ENCODE results near the gene FAF1. TPM values are rescaled to one million over a fixed set of nuclear protein-coding genes. Genes with fewer than 3 reads are reported as not detected.

Gene FAF1
- total and polyA plus RNA-seq, 9 of the 15 experiments (the other 6 are each of a cell fraction or from before 2014, with no cell fraction given): 48.7 to 225 (median 118) TPM

DNA sequence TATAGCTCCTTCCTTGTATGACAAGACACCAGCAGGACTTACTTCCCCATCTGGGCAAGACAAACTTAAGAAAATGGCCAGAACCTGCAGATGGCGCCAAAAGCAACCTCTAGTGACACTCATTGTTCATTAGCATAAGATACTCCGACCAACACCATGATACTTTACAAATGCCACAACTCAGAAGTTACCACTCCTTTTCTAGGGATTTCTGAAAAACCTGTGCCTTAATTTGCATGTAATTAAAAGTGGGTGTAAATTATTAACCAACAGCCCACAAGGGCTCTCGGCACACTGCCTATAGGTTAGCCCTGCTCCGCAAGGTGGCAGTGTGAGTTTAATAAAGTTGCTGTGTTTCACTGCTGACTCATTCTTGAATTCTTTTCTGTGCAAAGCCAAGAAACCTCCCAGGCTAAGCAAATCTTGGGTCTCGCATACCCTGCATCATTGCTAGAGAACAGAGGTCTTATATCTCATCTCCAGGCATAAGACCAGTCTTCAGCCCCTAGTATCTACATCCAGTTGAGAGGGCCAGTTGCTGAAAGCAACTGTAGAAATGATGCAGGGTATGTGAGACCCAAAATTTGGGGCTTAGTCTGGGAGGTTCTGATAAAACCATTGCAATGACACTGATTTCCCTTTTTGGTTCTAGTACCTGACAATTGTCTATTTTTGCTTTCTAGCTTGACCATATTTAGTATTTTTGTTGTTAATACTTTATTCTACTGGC is 86.4 kb downstream of the FAF1 start (continued):
- TF ChIP-seq, protein P1, sequence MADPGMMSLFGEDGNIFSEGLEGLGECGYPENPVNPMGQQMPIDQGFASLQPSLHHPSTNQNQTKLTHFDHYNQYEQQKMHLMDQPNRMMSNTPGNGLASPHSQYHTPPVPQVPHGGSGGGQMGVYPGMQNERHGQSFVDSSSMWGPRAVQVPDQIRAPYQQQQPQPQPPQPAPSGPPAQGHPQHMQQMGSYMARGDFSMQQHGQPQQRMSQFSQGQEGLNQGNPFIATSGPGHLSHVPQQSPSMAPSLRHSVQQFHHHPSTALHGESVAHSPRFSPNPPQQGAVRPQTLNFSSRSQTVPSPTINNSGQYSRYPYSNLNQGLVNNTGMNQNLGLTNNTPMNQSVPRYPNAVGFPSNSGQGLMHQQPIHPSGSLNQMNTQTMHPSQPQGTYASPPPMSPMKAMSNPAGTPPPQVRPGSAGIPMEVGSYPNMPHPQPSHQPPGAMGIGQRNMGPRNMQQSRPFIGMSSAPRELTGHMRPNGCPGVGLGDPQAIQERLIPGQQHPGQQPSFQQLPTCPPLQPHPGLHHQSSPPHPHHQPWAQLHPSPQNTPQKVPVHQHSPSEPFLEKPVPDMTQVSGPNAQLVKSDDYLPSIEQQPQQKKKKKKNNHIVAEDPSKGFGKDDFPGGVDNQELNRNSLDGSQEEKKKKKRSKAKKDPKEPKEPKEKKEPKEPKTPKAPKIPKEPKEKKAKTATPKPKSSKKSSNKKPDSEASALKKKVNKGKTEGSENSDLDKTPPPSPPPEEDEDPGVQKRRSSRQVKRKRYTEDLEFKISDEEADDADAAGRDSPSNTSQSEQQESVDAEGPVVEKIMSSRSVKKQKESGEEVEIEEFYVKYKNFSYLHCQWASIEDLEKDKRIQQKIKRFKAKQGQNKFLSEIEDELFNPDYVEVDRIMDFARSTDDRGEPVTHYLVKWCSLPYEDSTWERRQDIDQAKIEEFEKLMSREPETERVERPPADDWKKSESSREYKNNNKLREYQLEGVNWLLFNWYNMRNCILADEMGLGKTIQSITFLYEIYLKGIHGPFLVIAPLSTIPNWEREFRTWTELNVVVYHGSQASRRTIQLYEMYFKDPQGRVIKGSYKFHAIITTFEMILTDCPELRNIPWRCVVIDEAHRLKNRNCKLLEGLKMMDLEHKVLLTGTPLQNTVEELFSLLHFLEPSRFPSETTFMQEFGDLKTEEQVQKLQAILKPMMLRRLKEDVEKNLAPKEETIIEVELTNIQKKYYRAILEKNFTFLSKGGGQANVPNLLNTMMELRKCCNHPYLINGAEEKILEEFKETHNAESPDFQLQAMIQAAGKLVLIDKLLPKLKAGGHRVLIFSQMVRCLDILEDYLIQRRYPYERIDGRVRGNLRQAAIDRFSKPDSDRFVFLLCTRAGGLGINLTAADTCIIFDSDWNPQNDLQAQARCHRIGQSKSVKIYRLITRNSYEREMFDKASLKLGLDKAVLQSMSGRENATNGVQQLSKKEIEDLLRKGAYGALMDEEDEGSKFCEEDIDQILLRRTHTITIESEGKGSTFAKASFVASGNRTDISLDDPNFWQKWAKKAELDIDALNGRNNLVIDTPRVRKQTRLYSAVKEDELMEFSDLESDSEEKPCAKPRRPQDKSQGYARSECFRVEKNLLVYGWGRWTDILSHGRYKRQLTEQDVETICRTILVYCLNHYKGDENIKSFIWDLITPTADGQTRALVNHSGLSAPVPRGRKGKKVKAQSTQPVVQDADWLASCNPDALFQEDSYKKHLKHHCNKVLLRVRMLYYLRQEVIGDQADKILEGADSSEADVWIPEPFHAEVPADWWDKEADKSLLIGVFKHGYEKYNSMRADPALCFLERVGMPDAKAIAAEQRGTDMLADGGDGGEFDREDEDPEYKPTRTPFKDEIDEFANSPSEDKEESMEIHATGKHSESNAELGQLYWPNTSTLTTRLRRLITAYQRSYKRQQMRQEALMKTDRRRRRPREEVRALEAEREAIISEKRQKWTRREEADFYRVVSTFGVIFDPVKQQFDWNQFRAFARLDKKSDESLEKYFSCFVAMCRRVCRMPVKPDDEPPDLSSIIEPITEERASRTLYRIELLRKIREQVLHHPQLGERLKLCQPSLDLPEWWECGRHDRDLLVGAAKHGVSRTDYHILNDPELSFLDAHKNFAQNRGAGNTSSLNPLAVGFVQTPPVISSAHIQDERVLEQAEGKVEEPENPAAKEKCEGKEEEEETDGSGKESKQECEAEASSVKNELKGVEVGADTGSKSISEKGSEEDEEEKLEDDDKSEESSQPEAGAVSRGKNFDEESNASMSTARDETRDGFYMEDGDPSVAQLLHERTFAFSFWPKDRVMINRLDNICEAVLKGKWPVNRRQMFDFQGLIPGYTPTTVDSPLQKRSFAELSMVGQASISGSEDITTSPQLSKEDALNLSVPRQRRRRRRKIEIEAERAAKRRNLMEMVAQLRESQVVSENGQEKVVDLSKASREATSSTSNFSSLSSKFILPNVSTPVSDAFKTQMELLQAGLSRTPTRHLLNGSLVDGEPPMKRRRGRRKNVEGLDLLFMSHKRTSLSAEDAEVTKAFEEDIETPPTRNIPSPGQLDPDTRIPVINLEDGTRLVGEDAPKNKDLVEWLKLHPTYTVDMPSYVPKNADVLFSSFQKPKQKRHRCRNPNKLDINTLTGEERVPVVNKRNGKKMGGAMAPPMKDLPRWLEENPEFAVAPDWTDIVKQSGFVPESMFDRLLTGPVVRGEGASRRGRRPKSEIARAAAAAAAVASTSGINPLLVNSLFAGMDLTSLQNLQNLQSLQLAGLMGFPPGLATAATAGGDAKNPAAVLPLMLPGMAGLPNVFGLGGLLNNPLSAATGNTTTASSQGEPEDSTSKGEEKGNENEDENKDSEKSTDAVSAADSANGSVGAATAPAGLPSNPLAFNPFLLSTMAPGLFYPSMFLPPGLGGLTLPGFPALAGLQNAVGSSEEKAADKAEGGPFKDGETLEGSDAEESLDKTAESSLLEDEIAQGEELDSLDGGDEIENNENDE (IDR thresholded peaks at IDR 0.05; ENCODE audit: low read depth, low read length): no peak
- no peak for TF ChIP-seq MBD2 (IDR thresholded peaks at IDR 0.05; ENCODE audit: borderline replicate concordance, low read depth)
- TF ChIP-seq FOXJ2 (tag; IDR thresholded peaks at IDR 0.05): no peak
- TF ChIP-seq ZNF583 (CRISPR knock-in tag; IDR thresholded peaks at IDR 0.05): no peak
- TF ChIP-seq CBX3 (IDR thresholded peaks at IDR 0.05; ENCODE audit: borderline replicate concordance in 1 of 2, low read length in 2 of 2): peak in 1 of 2 experiments; percentile 92; a peak in 2 of 3 replicates
- no peak for TF ChIP-seq CHCHD3 (CRISPR knock-in tag; IDR thresholded peaks at IDR 0.05)
- TF ChIP-seq ZNF165 (CRISPR knock-in tag; IDR thresholded peaks at IDR 0.05; ENCODE audit: borderline replicate concordance): no peak
- TF ChIP-seq RAD21 (CRISPR knock-in tag; conservative IDR thresholded peaks at IDR 0.05 in 1 of 2, IDR thresholded peaks at IDR 0.05 in 1 of 2): peak; percentile 87 to 88
- TF ChIP-seq SNRNP70 (optimal IDR thresholded peaks at IDR 0.05; ENCODE audit: low read depth, low read length): no peak
- TF ChIP-seq POLR3G (IDR thresholded peaks at IDR 0.05; ENCODE audit: extremely low read depth, insufficient read length, insufficient replicate concordance): no peak
- no peak for TF ChIP-seq ZNF707 (CRISPR knock-in tag; conservative IDR thresholded peaks at IDR 0.05)
- TF ChIP-seq GABPB2 (CRISPR knock-in tag; conservative IDR thresholded peaks at IDR 0.05): no peak
- TF ChIP-seq STAT5A (IDR thresholded peaks at IDR 0.05; ENCODE audit: borderline replicate concordance, low read length): peak; percentile 25; the same call in 1 of the 2 replicates
- TF ChIP-seq, protein P2, sequence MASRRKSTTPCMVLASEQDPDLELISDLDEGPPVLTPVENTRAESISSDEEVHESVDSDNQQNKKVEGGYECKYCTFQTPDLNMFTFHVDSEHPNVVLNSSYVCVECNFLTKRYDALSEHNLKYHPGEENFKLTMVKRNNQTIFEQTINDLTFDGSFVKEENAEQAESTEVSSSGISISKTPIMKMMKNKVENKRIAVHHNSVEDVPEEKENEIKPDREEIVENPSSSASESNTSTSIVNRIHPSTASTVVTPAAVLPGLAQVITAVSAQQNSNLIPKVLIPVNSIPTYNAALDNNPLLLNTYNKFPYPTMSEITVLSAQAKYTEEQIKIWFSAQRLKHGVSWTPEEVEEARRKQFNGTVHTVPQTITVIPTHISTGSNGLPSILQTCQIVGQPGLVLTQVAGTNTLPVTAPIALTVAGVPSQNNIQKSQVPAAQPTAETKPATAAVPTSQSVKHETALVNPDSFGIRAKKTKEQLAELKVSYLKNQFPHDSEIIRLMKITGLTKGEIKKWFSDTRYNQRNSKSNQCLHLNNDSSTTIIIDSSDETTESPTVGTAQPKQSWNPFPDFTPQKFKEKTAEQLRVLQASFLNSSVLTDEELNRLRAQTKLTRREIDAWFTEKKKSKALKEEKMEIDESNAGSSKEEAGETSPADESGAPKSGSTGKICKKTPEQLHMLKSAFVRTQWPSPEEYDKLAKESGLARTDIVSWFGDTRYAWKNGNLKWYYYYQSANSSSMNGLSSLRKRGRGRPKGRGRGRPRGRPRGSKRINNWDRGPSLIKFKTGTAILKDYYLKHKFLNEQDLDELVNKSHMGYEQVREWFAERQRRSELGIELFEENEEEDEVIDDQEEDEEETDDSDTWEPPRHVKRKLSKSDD (conservative IDR thresholded peaks at IDR 0.05; ENCODE audit: low read length): no peak

Measured in K562 (cell line).